Brain pericyte (primary cell): ENCODE results near the gene ERGIC2.

ENCODE experiments used
- DNase-seq: peaks from one replicate; pipeline ENCODE4 v3.0.0-alpha.2; 2012; ENCODE audit warnings: low read depth, low spot score

The ERGIC2 gene

DNA sequence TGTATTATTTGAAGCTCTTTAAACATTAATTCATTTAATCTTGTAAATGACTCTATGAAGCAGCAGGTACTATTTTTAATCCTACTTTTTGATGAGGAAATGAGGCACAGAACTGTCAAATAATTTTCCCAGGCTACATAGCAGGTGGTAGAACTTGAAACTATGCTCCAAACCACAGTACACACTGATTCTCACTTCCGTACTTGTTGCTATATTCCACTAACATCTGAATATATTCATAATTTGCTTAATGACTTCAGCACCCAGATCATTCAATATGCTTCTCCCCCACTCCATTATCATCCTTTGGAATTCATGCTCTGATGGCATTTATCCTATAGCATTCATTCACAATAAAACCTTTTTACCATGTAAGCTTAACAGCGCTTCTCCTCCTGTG lies 4.9 kb downstream of the ERGIC2 start:
- no peak for DNase-seq

DNA sequence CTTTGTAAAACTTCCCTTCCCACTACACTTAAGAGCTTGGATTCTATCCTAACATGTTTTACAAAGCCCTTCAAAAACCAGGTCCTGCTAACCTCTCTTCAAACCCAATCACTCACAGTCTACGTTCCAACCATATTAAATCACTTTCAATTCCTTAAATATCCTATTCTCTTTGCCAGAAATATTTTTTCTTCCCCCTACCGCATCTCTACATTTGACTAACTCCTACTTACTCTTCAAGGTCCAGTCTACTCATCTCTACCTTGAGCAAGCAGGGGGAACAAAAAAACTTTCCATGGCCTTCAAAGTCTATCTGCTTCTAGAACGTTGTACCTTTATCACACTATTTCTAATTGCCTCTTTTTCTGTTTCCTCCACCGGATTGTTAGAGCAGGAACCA lies 6.1 kb downstream of the ERGIC2 start:
- DNase-seq = no peak

DNA sequence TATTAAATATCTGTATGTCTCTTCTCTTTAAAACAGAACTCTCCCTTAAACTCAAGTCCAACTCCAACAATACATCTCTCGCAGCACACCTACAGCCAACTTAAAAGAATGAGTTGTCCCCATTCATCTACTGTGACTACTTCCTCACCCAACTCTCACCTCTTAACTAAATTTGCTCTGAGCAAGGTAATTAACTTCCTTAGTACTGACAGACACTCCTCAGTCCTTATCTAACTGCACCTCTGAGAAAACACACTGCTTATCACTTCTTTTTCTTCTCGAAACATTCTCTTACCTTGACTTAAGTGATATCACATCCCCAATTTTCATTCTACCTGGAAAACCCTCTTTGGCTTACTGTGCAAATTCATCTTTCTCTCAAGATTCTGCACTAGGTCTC lies 7.0 kb downstream of the ERGIC2 start:
- DNase-seq = no peak

DNA sequence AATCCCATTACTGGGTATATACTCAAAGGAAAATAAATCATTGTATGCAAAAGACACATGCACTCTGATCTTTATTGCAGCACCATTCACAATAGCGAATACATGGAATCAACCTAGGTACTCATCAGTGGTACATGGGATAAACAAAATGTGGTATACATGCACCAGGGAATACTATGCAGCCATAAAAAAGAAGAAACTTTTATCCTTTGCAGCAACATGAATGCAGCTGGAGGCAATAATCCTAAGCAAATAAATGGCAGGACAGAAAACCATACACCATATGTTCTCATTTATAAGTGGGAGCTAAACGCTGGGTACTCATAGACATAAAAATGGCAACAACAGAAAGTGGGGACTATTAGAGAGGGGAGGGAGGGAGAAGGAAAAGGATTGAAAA lies 15.9 kb downstream of the ERGIC2 start:
- DNase-seq = no peak

DNA sequence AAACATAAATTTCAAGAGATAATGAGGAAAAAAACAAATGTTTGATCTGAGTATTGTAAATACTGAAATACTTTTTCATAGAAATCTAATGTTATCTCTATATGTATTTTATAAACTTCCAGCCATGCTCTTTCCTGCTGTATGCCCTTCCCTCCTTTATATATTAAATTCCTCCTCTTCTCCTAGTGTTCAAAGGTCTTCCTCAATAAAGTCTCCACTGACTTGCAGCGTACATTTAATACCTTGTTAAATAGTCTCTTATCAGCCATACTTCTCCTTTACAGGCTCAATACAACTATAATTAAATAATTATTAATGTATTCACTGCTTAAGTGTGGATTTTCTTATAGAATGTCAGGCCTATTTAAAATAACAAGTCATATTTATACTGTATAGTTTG lies 26.0 kb downstream of the ERGIC2 start:
- DNase-seq = no peak

DNA sequence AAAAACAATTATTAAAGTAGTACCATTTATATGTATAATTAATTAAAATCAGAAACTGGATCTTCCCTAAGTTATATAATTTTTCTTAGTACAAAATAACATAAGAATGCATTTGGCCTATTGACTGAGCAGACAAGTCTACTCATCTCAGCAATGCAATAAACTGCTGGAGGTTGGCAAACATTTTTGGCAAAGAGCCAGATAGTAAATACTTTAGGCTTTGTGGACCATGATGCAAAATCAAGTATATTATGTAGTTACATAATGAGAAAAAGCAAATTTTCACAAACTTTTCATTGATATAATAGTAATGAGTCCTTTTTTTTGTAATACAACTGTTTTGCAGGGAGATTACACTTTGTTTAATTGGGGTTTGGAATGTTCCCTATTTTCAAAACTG lies 30.9 kb downstream of the ERGIC2 start:
- no peak for DNase-seq

DNA sequence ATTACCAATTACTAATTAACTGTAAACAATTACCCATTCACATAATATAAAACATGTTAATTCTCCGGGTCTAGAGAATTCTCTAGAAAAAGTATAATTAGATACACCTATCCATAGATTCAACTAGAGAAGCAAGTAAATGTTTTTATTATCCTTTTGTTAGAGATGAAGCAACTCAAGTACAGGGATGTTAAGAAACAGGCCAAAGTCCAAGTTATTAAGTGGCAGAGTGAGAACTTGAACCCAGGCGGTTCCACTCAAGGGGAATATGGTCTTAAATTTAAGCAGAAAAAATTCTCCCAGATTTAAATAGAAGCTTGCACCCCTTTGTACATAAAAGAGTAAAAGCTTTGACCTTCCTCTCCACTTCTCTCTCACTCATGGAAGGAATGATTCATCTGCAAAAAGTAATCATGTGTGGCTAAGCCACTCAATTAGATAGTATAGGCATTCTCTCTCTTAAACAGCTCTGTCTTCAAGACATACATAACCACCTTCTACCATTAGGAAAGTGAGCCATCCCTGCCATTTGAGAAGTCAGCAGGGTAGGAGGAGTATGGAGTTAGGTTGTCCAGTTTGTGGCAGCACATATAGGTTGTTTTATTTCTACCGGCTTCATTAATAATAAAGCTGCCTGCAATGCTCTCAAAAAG lies 34.1 kb downstream of the ERGIC2 start:
- no peak for DNase-seq

DNA sequence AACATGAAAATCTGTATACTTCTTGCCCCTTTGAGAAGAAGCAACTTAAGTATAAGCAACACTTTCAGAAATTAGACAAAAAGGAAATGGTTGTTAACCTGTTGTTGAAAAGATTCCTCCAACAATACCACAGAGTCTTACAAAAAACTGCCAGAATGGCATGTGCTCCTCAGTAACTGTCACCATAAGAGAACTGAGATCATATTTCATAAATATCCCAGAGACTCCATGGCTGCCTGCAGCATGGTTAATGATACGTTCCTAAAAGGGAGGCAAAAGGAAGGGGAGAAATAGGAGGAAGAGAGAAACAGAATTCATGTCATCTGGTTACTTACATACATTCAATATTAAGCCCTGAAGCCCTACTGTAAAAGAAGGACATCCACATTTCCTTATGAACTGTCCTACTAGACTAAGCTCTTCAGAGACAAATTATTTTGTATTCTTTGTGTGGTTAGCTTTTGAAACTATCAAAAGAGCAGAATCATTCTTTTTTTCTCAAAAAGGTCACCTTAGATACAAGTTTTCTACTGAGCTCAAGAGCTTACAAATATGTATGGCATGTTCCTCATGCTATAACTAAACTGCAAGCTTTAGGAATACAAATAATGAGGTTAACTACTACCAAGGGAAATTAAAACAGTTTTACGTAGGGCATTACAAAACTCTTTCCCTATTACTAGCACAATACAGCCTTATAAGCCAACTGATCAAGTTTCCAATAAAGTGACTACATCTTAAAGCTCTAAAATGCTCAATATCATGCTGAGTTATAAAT lies 37.8 kb downstream of the ERGIC2 start:
- DNase-seq = no peak

DNA sequence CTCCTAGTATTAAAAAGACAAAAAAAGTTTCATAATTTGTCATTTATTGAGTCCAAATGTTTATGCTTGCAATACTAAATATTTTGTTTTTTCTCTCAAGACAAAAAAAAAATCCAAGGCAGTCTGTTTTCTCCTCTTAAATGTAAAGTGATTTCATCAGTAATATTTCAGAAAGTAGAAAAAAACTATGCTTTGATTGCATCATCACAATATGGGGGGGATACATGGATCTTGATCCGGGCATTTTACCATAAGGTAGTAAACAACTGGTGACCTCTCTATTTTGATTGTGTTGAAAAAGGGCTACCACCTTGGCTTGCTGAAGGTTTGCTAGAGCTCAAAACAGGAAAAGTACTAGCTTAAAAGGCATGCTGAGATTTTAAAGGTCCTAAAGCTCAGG lies 43.6 kb downstream of the ERGIC2 start:
- DNase-seq = no peak

DNA sequence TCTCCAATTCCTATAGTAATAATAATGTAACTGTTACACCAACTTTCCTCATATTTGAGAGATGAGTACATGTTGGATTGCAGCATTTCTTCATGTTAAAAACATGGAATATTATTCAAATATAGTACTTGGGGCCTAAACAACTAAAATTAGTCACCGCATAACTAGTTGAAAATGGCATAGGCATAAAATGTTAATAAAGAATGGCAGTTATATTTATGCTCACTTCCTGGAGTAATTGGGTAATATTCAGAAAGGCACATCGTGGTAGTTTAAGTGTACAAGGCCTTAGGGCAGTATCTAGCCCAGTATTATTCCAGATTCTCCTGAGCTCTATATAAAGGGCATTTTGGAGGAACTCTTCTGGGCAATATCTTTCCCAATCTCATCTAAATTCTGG lies 46.0 kb downstream of the ERGIC2 start:
- DNase-seq = no peak

DNA sequence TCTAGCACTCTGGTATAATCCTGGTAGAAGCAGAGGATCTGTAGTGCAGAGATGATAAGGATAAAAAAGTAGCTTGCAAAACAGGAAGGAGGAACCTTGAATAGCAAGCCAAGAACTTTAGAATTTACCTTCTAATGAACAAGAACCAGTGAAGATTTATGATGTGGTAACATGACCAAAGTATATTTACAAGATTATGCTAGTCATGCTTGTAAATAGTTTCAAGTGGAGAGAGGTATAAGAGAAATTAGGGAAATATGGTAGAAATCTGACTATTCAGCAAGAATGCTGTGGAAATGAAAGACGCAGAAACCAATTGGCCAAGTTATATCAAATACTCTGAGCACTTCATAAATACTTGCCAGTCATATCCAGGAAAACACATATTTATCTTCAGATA lies 47.8 kb downstream of the ERGIC2 start:
- no peak for DNase-seq

DNA sequence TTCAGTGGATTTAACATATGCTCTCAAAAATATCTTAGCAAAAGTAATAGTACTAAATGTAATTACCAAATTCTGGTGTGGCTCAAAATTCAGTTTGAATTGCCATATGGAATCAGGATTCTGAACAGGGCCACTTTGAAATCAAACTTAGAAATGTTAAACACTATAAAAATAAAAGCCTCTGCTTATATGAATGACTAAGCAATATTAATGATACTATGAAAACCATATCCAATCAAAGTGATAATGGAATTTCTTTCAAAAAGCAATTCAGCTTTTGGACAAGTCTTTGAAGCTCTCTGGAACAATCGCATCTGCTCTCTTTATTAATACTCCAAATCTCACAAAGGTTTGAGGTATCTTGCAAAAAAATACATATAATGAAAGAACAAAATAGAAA lies 51.6 kb downstream of the ERGIC2 start:
- DNase-seq = no peak

DNA sequence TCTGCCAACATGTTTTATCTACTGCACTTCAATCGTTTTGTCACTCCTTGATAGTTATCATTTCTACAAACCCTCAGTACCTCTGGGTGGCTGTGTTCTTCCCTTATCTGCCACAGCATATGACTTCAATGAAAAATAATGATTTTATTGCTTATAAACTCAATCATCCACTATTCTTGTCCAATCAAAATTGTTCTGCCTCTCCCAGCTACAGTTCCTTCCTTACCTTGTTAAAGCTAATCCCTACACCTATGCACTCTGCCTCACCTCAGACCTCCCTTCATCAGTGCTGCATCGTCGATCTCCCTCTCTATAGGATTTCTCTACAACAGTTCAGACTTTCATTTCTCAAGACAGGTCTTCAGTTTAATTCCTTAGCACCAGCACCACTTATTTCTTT lies 58.8 kb downstream of the ERGIC2 start:
- no peak for DNase-seq

DNA sequence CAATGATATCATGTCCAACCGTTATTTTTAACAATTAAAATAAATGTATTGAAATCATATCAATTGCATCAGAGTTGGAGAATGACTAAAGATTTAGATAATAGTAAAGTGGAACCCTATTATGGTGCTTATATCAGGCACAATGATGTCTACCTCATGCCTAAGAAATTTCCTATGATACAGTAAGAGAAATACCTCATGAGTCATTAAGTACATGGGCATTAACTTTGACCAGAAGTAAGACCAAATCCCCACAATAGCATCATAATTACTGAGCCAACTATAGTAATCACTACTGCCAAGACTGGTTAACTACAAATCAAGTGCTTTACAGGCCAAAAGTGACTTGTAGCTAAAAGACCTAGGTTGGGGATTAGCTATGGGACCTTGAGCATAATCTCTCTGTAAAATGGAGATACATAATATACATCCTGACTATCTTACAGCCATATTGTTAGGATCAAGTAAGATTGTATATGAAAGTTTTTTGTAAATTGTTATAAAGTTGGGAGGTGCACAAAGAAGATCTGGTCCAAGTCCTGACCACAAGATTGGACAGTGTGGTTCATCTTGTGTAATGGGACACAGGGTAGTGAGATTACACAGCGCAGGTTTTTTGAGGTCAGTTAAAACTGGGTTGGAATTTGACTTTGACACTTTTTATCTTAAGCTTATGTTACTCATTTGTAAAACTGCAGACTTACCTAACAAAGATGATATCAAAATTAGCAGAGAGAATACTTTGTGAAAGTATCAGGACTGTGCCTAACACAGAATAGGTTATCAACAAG lies 60.5 kb downstream of the ERGIC2 start:
- no peak for DNase-seq

DNA sequence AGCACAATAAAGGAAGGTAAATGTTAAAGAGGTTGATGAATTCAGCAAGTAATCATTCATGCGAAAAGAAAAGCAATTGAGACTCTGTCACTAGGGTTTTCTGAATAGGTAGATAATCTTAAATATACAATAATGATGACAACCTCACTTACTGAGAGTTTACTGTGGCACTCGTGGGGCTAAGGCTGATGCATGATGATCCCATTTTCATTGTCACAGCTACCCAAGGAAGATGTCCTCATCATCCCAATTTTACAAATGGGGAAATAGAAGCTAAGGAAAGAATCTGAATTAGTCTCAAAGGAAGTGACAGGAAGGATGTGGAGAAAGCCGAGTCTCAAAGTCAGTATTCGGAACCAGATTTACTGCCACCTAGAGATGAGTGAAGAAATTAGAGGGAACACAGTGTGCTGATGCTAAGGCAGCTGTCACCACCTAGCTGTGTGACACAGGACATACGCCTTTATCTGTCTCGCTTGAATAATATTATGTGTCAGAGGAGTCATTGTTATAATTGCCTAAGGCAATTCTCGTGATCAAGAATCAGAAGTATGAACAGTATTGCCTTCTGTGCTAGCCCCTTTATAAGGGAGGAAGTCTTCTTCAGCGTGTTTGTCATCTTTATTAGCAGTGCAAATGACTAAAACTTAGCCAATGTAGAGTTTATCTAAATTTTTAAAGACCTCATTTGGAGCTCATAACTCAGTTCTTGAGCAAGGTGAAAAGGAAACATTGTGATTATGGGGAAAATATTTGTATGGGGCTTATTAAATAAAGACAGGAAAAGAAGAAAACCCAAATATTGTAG lies 63.2 kb downstream of the ERGIC2 start:
- no peak for DNase-seq

DNA sequence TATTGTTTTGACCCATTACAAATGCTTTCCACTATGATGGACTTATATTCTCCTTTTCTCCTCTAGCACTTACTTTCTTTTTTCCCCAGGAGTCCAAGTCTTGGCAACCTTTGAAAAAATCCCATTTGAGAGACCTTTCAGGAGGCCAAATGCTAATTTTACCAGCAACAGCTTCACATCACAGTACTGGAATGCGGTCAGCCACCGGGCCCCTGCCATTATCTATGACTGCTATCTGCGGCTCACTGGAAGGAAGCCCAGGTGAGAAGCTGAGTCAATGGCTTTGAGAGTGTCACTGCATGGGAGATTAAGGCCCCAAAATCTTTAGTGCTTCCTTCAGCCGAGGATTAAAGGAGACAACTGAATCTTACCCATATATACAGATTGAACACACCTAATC lies 64.2 kb downstream of the ERGIC2 start:
- no peak for DNase-seq

DNA sequence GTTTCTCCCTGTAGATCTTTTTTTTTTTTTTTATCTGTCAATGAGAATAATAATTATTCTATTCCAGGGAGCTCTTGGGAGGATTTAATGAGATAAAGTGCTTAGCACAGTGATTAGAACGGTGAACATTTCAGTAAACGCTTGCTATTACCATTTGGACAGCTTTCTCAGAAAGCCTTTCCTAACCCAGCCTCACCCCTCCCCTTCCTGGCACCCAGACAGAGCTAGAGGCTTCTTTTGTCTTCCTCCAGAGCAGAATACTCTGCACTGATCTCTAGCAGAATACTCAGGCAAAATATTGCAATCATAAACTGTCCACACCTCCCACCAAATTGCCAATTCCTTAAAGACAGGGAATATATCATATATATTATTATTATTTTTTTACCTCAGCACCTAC lies 66.6 kb downstream of the ERGIC2 start:
- no peak for DNase-seq

DNA sequence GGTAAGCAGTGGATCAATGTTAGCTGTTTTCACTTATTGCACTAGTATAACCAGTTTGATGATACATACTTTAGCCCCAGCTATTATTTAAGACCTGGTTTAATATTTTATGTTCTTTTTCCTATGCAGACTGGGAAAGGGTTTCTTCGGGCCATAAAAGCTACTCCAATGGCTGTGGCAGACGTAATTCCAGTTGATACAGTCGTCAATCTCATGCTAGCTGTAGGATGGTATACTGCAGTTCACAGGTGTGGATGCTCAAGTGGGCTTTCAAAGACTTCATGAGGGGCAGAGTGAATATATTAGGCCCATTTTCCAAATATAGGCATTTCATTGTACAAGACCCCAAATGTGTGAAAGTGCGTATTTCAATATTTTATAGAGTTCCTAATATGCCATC lies 70.1 kb downstream of the ERGIC2 start:
- DNase-seq = no peak

DNA sequence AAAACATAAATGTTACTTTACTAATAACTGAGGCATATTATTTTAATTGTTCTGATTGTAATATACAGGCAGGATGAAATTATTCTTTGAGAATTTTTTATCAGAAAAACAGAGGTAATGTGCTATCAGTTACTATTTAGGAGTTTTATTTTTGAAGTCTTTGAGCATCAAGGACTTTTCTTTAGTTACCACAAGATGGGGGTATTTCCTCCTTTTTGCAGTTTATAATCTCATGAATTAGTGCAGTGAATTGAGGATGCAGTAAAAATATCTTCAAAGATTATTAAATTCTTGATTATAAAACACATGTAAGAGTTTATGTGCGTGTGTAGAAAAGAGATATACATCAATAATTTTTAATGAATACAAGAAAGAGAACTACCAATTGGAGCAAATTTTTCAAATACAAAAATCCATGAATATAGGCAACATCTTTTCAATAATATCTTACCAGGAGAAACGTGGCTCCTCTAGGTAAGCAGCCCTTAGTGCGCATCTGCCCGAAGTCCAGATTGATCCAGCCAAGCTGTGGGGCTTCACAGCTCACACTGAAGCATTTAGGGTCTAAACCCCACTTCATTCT lies 71.6 kb downstream of the ERGIC2 start:
- no peak for DNase-seq

DNA sequence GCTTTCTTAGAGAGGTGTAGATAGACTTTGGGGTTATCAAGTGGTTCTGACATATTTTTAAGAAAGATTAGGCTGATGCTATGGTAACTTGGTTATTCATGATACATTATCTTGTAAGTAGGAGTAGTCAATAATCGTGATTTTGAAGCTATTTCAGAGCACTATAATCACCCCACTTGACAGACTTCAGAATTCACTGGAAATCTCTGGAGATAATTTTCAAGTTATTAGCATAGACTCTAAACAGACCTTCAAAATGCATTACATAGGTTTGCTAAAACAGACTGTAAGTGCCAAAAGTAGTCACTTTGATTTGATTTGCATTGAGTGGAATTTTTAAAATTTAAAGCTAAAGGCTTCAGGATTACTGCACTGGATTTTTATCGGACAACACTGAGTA lies 74.3 kb downstream of the ERGIC2 start:
- no peak for DNase-seq

DNA sequence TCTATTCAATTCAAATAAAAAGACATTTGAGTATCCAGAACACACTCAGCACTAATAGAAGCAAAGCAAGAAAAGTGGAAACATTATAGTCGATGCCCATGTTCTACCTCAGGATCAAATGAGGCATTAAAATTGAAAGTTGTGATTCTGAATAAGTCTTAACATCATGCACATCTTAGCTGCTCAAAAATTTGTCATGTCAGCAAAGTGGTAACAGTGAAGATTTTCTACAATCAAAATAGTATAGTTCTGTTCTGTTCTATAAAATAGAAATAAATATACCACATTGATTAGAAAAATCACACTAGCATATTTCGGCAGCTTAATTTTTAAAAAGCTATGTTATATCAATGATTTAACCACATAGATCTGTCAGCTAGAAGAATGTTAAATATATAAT lies 74.7 kb downstream of the ERGIC2 start:
- DNase-seq = no peak

DNA sequence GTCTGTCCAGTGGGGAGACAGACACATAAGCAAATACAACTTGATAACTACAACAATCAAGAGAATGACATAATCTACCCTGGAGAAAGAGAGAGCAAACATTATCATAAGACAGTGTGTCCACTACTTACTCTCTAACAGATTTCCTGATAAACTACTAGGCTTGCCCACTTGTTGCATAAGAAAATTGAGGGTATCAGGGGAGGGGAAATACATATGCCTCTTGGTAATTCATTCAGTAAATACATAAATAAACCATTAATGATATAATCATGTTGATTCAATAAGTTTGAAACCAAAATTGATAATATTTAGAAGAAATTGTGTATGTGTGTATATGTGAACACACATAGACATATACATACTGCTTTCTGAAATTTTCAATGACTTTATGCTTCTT lies 76.6 kb downstream of the ERGIC2 start:
- DNase-seq = no peak
